Endothelial cell (in vitro differentiated cells): ENCODE measurements around the gene FOXN1. TPM values are rescaled to one million over a fixed set of nuclear protein-coding genes. Genes with fewer than 3 reads are reported as not detected.
A peak's percentile ranks its signal among the peaks of the same experiment; 100 is the strongest.
"Not testable (repeated sequence)": the region's sequence is repeated elsewhere in the genome, so short reads cannot be mapped to it uniquely, and the experiment has no call there.

ENCODE experiments used
- DNase-seq: peaks from one replicate; pipeline ENCODE4 v3.0.0; 2021; ENCODE audit warnings: low spot score
- H3K27ac Mint-ChIP-seq: one replicate; pipeline ENCODE4 v1.8.0; 2021; ENCODE audit warnings: mixed read lengths, inconsistent platforms; ENCODE audit not compliant: unreplicated experiment
- H3K27me3 Mint-ChIP-seq: one replicate; pipeline ENCODE4 v1.8.0; 2021; ENCODE audit warnings: mild to moderate bottlenecking, moderate library complexity, mixed read lengths, inconsistent platforms; ENCODE audit not compliant: unreplicated experiment
- H3K36me3 Mint-ChIP-seq: one replicate; pipeline ENCODE4 v1.8.0; 2021; ENCODE audit warnings: mild to moderate bottlenecking, low read depth, mixed read lengths, inconsistent platforms; ENCODE audit not compliant: unreplicated experiment
- H3K4me1 Mint-ChIP-seq: one replicate; pipeline ENCODE4 v1.8.0; 2021; ENCODE audit warnings: mild to moderate bottlenecking, mixed read lengths, inconsistent platforms; ENCODE audit not compliant: unreplicated experiment
- H3K4me3 Mint-ChIP-seq: one replicate; pipeline ENCODE4 v1.8.0; 2021; ENCODE audit warnings: mild to moderate bottlenecking, mixed read lengths, inconsistent platforms; ENCODE audit not compliant: unreplicated experiment
- H3K9me3 Mint-ChIP-seq: one replicate; pipeline ENCODE4 v1.8.0; 2021; ENCODE audit warnings: mixed read lengths, inconsistent platforms; ENCODE audit not compliant: unreplicated experiment
- total RNA-seq: library from RNA; stranded (reverse); fragmentation: NEBNext Ultra II Directional; extraction: Animal tissue kit (Norgen Biotek cat#: 25700); gene quantifications from one replicate; pipeline ENCODE4 v1.2.1, GENCODE V29; 2021; ENCODE audit not compliant: unreplicated experiment
- TF ChIP-seq, protein P1 (sequence below): fragments of 200-600 bp; sonication (generic); IDR thresholded peaks from one replicate; pipeline ENCODE4 v1.5.0; 2021; ENCODE audit warnings: antibody characterized with exemption; ENCODE audit not compliant: unreplicated experiment

FOXN1 gene
- total RNA-seq, 1 donor from 2014 or later = not detected

- Mint-ChIP-seq H3K27me3 (peaks cover 8% of the 10 kb centered on the region), H3K4me1 (peaks cover 11% of the 10 kb centered on the region), H3K27ac (no peak overlapping the region), H3K36me3 (peaks cover 15% of the 10 kb centered on the region), H3K4me3 (peak overlapping the region; percentile 8), H3K9me3 (no peaks in the 10 kb centered on the region)
- no peak for DNase-seq
- TF ChIP-seq, protein P1, sequence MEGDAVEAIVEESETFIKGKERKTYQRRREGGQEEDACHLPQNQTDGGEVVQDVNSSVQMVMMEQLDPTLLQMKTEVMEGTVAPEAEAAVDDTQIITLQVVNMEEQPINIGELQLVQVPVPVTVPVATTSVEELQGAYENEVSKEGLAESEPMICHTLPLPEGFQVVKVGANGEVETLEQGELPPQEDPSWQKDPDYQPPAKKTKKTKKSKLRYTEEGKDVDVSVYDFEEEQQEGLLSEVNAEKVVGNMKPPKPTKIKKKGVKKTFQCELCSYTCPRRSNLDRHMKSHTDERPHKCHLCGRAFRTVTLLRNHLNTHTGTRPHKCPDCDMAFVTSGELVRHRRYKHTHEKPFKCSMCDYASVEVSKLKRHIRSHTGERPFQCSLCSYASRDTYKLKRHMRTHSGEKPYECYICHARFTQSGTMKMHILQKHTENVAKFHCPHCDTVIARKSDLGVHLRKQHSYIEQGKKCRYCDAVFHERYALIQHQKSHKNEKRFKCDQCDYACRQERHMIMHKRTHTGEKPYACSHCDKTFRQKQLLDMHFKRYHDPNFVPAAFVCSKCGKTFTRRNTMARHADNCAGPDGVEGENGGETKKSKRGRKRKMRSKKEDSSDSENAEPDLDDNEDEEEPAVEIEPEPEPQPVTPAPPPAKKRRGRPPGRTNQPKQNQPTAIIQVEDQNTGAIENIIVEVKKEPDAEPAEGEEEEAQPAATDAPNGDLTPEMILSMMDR = no peak
Observed at GRCh38 chr17:28573040-28573380, 66.9 kb downstream of the FOXN1 start.

DNA sequence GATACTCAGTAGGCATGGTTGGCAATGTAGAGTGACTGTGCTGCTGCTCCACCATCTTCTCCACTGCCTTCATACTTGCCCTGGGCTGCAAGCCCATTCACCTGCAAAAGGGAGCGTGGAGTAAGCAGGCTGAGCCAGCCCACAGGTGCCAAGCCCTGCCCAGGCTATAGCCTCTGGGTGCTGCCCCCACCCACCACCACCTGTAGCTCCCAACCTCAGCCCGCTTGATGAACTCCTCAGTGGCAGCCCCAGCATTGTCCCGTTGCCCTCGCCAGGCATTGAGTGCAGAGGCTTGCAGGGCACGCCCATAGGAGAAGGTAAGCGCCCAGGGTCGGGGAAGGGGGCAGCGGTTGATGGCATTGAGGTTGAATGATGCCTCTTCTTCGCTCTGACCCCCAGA, 67.4 kb downstream of the FOXN1 start:
- Mint-ChIP-seq H3K4me1 (peaks cover 8% of the 10 kb centered on the region), H3K27me3 (peaks cover 8% of the 10 kb centered on the region), H3K4me3 (no peak overlapping the region), H3K9me3 (no peaks in the 10 kb centered on the region), H3K36me3 (peaks cover 12% of the 10 kb centered on the region), H3K27ac (no peak overlapping the region)
- no peak for DNase-seq
- TF ChIP-seq, protein P1 = no peak

DNA sequence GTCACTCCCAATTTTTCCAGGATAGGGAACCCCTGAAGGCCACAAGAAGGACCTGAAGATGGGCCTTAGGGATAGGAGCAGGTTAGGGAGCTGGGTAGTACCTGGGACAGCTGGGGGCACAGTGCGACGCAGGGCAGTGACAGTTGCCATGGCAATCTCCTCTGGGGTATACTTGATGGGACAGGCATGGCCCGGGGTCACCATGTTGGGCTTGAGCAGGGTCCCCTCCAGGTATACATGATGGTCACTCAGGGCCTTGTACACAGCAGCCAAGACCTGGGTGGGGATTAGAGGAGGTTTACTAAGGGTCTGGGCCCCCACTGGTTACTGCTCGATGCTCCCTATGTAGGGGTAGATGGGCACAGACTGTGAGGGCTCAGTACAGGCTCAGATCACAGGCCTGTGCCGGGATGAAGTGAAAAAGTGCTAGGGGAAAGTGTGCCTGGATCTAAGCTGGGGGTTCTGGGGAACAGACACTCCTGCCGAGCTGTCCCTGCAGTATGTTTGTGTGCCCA, 67.9 kb downstream of the FOXN1 start:
- TF ChIP-seq, protein P1 = no peak
- H3K9me3 Mint-ChIP-seq = no peaks in the 10 kb centered on the region
- no peak for DNase-seq
- peaks cover 11% of the 10 kb centered on the region for H3K4me1 Mint-ChIP-seq
- peaks cover 11% of the 10 kb centered on the region for H3K36me3 Mint-ChIP-seq
- no peak overlapping the region for H3K4me3 Mint-ChIP-seq
- no peak overlapping the region for H3K27ac Mint-ChIP-seq
- H3K27me3 Mint-ChIP-seq = peaks cover 8% of the 10 kb centered on the region

DNA sequence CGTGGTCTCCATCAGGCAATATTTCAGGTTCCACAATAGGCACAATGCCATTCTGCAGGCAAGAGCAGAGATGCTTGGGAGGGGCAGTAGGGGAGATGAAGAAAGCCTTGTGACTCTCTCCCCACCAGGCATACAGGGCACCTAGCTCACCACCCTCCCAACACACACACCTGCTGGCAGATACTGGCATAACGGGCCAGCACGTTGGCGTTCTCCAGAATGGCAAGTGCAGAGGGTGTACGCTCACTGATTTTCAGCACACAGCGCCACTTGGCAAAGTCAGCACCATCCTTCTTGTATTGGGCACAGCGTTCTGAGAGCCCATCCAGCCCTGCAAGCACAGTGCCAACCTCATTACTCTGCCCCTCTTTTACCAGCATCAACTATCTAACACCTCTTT, 68.4 kb downstream of the FOXN1 start:
- Mint-ChIP-seq H3K9me3 (no peaks in the 10 kb centered on the region), H3K27me3 (peaks cover 8% of the 10 kb centered on the region), H3K4me1 (peaks cover 11% of the 10 kb centered on the region), H3K4me3 (no peak overlapping the region), H3K36me3 (peaks cover 11% of the 10 kb centered on the region), H3K27ac (no peak overlapping the region)
- DNase-seq = no peak
- TF ChIP-seq, protein P1 = no peak

DNA sequence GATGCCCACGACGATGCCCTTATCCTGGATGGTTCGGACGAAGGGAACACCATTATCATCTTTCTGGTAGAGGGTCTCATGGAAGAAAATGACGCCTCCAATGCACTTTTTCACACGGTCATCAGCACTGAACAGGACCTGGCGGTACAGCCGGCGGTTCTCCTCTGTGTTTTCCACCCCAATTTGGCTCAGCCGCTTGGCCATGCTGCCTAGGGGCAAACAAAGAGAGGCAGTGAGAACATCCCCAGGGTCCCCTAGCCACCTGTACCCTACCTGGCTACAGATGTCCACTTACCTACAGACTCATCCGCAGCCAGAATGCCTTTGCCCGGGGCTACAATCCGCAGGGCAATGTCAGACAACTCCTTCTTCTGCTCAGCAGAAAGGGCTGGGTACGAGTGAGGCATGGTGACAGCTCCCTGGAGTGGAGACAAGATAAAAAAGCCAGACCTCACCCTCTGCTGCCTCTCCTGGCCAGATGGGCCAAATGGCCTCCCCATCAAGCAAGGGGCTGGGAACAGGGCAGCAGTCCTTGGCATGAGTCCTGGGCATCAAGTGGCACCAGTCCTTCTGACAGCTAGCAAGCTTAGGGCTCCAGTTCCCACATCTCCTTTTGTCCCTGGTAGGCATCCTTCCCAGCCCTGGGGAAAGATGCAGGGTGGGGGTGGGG, 69.1 kb downstream of the FOXN1 start:
- no peak for DNase-seq
- TF ChIP-seq, protein P1 = no peak
- Mint-ChIP-seq H3K27ac (no peak overlapping the region), H3K9me3 (no peaks in the 10 kb centered on the region), H3K4me1 (peaks cover 11% of the 10 kb centered on the region), H3K4me3 (no peak overlapping the region), H3K27me3 (peaks cover 8% of the 10 kb centered on the region), H3K36me3 (peaks cover 15% of the 10 kb centered on the region)

- H3K27ac Mint-ChIP-seq, DNase-seq, H3K4me1 Mint-ChIP-seq, H3K27me3 Mint-ChIP-seq, H3K9me3 Mint-ChIP-seq: not testable (repeated sequence)
- Mint-ChIP-seq H3K36me3 (peaks cover 19% of the 10 kb centered on the region), H3K4me3 (peak overlapping the region; percentile 76)
Observed at GRCh38 chr17:28576016-28576415, 69.9 kb downstream of the FOXN1 start.
